H9 (cell line): ENCODE data around the gene SLC38A11. TPM values are rescaled to one million over a fixed set of nuclear protein-coding genes. Genes with fewer than 3 reads are reported as not detected.
A peak's percentile ranks its signal among the peaks of the same experiment; 100 is the strongest.
"Not testable (repeated sequence)": the region's sequence is repeated elsewhere in the genome, so short reads cannot be mapped to it uniquely, and the experiment has no call there.

Experiments
- DNase-seq: peaks from one replicate; pipeline ENCODE4 v3.0.0-alpha.2; 2017
- H2AFZ ChIP-seq: one replicate; pipeline ENCODE4 v1.6.1; 2013; ENCODE audit warnings: mild to moderate bottlenecking, low read length, control low read depth, moderate library complexity
- H2AK5ac ChIP-seq: 2 replicates; pipeline ENCODE4 v1.6.1; 2013; ENCODE audit warnings: low read length, control low read depth, mixed read lengths; ENCODE audit not compliant: insufficient read length
- H2BK120ac ChIP-seq: one replicate; pipeline ENCODE4 v1.6.1; 2013; ENCODE audit warnings: low read depth, mild to moderate bottlenecking, low read length, control low read depth, inconsistent platforms; ENCODE audit not compliant: poor library complexity, severe bottlenecking
- H2BK12ac ChIP-seq: 2 replicates; pipeline ENCODE4 v1.6.1; 2013; ENCODE audit warnings: low read length, control low read depth, mixed read lengths, low read depth; ENCODE audit not compliant: insufficient read length
- H2BK15ac ChIP-seq: 2 replicates; pipeline ENCODE4 v1.6.1; 2013; ENCODE audit warnings: low read depth, low read length, control low read depth
- H2BK20ac ChIP-seq: one replicate; pipeline ENCODE4 v1.6.1; 2013; ENCODE audit warnings: low read depth, mild to moderate bottlenecking, low read length, control low read depth, inconsistent platforms; ENCODE audit not compliant: poor library complexity, severe bottlenecking
- H2BK5ac ChIP-seq: 2 replicates; pipeline ENCODE4 v1.6.1; 2013; ENCODE audit warnings: low read length, control low read depth, mixed read lengths; ENCODE audit not compliant: insufficient read length
- H3K14ac ChIP-seq: 2 replicates; pipeline ENCODE4 v1.6.1; 2013; ENCODE audit warnings: low read length, control low read depth; ENCODE audit not compliant: insufficient read depth
- H3K18ac ChIP-seq: 2 replicates; pipeline ENCODE4 v1.6.1; 2013; ENCODE audit warnings: low read depth, mild to moderate bottlenecking, mixed read lengths, low read length, control low read depth; ENCODE audit not compliant: insufficient read length
- H3K23ac ChIP-seq: 2 replicates; pipeline ENCODE4 v1.6.1; 2013; ENCODE audit warnings: low read length, control low read depth, mixed read lengths, low read depth; ENCODE audit not compliant: insufficient read length
- H3K23me2 ChIP-seq: 2 replicates; pipeline ENCODE4 v1.6.1; 2013; ENCODE audit warnings: low read depth, mild to moderate bottlenecking, mixed read lengths, low read length, control low read depth; ENCODE audit not compliant: insufficient read length, poor library complexity, severe bottlenecking
- H3K27ac ChIP-seq: 2 replicates; pipeline ENCODE4 v1.5.1; 2013; ENCODE audit warnings: low read length, control low read depth, mixed read lengths, low read depth; ENCODE audit not compliant: insufficient read length
- H3K27me3 ChIP-seq: 2 replicates; pipeline ENCODE4 v1.6.1; 2013; ENCODE audit warnings: low read length, control low read depth, inconsistent platforms; ENCODE audit not compliant: insufficient read depth
- H3K4ac ChIP-seq: 2 replicates; pipeline ENCODE4 v1.6.1; 2013; ENCODE audit warnings: low read depth, mild to moderate bottlenecking, control low read depth, inconsistent platforms, low read length, moderate library complexity
- H3K4me1 ChIP-seq: 2 replicates; pipeline ENCODE4 v1.6.1; 2013; ENCODE audit warnings: low read length, control low read depth, inconsistent platforms; ENCODE audit not compliant: insufficient read depth
- H3K4me2 ChIP-seq: 2 replicates; pipeline ENCODE4 v1.6.1; 2013; ENCODE audit warnings: low read length, control low read depth, mixed read lengths; ENCODE audit not compliant: insufficient read length, insufficient read depth
- H3K56ac ChIP-seq: 2 replicates; pipeline ENCODE4 v1.6.1; 2013; ENCODE audit warnings: low read depth, mild to moderate bottlenecking, mixed read lengths, low read length, control low read depth; ENCODE audit not compliant: insufficient read length
- H3K79me1 ChIP-seq: 2 replicates; pipeline ENCODE4 v1.6.1; 2013; ENCODE audit warnings: low read depth, mild to moderate bottlenecking, moderate library complexity, low read length, control low read depth, inconsistent platforms; ENCODE audit not compliant: insufficient read depth, poor library complexity, severe bottlenecking
- H3K79me2 ChIP-seq: 2 replicates; pipeline ENCODE4 v1.6.1; 2013; ENCODE audit warnings: low read length, control low read depth, inconsistent platforms; ENCODE audit not compliant: insufficient read depth
- H3K9ac ChIP-seq: 2 replicates; pipeline ENCODE4 v1.6.1; 2013; ENCODE audit warnings: low read length, control low read depth, mixed read lengths; ENCODE audit not compliant: insufficient read length; ENCODE audit errors: extremely low read depth
- H3K9me3 ChIP-seq: one replicate; pipeline ENCODE4 v1.6.1; 2013; ENCODE audit warnings: low read depth, low read length, inconsistent platforms; ENCODE audit not compliant: control insufficient read depth
- H3T11ph ChIP-seq: one replicate; pipeline ENCODE4 v1.6.1; 2013; ENCODE audit warnings: mild to moderate bottlenecking, low read length, control low read depth, inconsistent platforms
- H4K20me1 ChIP-seq: one replicate; pipeline ENCODE4 v1.6.1; 2013; ENCODE audit not compliant: control insufficient read depth, insufficient read length, insufficient read depth
- H4K5ac ChIP-seq: 2 replicates; pipeline ENCODE4 v1.6.1; 2013; ENCODE audit warnings: low read depth, mild to moderate bottlenecking, mixed read lengths, low read length, control low read depth; ENCODE audit not compliant: insufficient read length
- H4K8ac ChIP-seq: replicated peaks from 2 replicates; pipeline ENCODE4 v1.6.1; 2013; ENCODE audit warnings: low read length, control low read depth, mixed read lengths, low read depth; ENCODE audit not compliant: insufficient read length
- H4K91ac ChIP-seq: 2 replicates; pipeline ENCODE4 v1.6.1; 2013; ENCODE audit warnings: low read depth, mild to moderate bottlenecking, moderate library complexity, mixed read lengths, low read length, control low read depth; ENCODE audit not compliant: insufficient read length
- H3K27ac Mint-ChIP-seq, 3 experiments: 2 replicates in 2 of 3; 3 replicates in 1 of 3; pipeline ENCODE4 v1.8.0; 2020 to 2021; ENCODE audit warnings: mixed read lengths in 3 of 3, mild to moderate bottlenecking in 1 of 3, moderate library complexity in 1 of 3
- H3K27me3 Mint-ChIP-seq: 2 replicates; pipeline ENCODE4 v1.8.0; 2021; ENCODE audit warnings: low read depth, mild to moderate bottlenecking, moderate library complexity, mixed read lengths
- H3K36me3 Mint-ChIP-seq, 3 experiments: 2 replicates in 2 of 3; 3 replicates in 1 of 3; pipeline ENCODE4 v1.8.0; 2020 to 2021; ENCODE audit warnings: low read depth in 3 of 3, mixed read lengths in 3 of 3; ENCODE audit not compliant: insufficient read depth in 1 of 3
- H3K4me1 Mint-ChIP-seq, 2 experiments: 2 replicates each; pipeline ENCODE4 v1.8.0; 2020; ENCODE audit warnings: mixed read lengths in 2 of 2
- H3K4me3 Mint-ChIP-seq, 2 experiments: 2 replicates in 1 of 2; 3 replicates in 1 of 2; pipeline ENCODE4 v1.8.0; 2020 to 2021; ENCODE audit warnings: mild to moderate bottlenecking in 2 of 2, mixed read lengths in 2 of 2, moderate library complexity in 1 of 2
- H3K9me3 Mint-ChIP-seq, 2 experiments: 2 replicates in 1 of 2; 3 replicates in 1 of 2; pipeline ENCODE4 v1.8.0; 2020; ENCODE audit warnings: mild to moderate bottlenecking in 2 of 2, mixed read lengths in 2 of 2, moderate library complexity in 1 of 2
- CTCF ChIP-seq: fragments of 200-600 bp; sonication (generic); conservative IDR thresholded peaks from 3 replicates; pipeline ENCODE4 v1.8.0; 2021; ENCODE audit warnings: antibody characterized with exemption, mild to moderate bottlenecking
- WGBS: extraction: QIAGEN DNeasy Blood & Tissue Kit; methylation state at CpG from one replicate; pipeline ENCODE4 v1.1.7; 2013; ENCODE audit warnings: missing lambda C conversion rate, low lambda C conversion rate, mixed read lengths; ENCODE audit not compliant: insufficient read length; ENCODE audit errors: extremely low coverage; 5-methylcytosine and 5-hydroxymethylcytosine counted together
- total RNA-seq: library from RNA; stranded (reverse); gene quantifications from 2 replicates; pipeline ENCODE4 v1.2.1, GENCODE V29; 2021

The SLC38A11 gene
- total RNA-seq, 1 experiment from 2014 or later, result not detected

DNA sequence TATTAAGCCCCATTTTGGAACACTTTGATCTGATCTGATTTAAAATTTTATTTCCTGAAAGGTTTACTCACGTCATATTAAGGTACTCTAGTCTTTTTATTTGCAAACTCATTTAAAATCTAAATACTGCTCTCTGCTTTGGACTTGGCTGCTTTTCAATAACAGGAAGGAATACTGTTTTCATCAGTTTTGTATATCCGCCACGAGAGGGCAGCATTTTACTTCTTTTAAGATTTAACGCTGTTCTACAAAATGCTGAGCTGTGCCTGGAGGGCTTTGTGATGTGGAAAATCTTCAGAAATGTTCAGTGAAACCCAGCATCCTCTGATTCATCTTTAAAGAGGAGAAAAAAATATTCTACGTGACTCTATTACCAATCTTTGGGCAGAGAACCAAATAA, 37.5 kb upstream of the SLC38A11 start:
- no peak overlapping the region for H2BK120ac ChIP-seq
- no peak overlapping the region for H3K27ac ChIP-seq
- no peak overlapping the region for H4K5ac ChIP-seq
- no peaks in the 10 kb centered on the region for H3K27me3 ChIP-seq
- no peak overlapping the region for H2BK5ac ChIP-seq
- DNase-seq, result no peak
- H4K8ac ChIP-seq, result no peak overlapping the region
- no peaks in the 10 kb centered on the region for H3K23me2 ChIP-seq
- no peak overlapping the region for H2AFZ ChIP-seq
- H3K4me1 ChIP-seq, result no peaks in the 10 kb centered on the region
- no peak overlapping the region for H3K4ac ChIP-seq
- no peak overlapping the region for H3K14ac ChIP-seq
- H3K4me1 Mint-ChIP-seq, result peaks cover 2 to 12% of the 10 kb centered on the region in 2 experiments; a peak in 3 of 4 replicates
- no peak overlapping the region for H3K4me2 ChIP-seq
- no peak overlapping the region for H3K9ac ChIP-seq
- no peak overlapping the region for H2BK20ac ChIP-seq
- no peaks in the 10 kb centered on the region for H3K79me1 ChIP-seq
- no peaks in the 10 kb centered on the region for H3K79me2 ChIP-seq
- H2BK12ac ChIP-seq, result no peak overlapping the region
- H3K36me3 Mint-ChIP-seq, result no peaks in the 10 kb centered on the region
- H3K23ac ChIP-seq, result no peak overlapping the region
- H3K9me3 ChIP-seq, result no peaks in the 10 kb centered on the region
- H2AK5ac ChIP-seq, result no peak overlapping the region
- no peaks in the 10 kb centered on the region for H3K9me3 Mint-ChIP-seq
- H4K20me1 ChIP-seq, result no peaks in the 10 kb centered on the region
- H3K4me3 Mint-ChIP-seq, result no peak overlapping the region
- no CpG with 5 or more reads among the region's 5 CpGs for WGBS
- H3K27ac Mint-ChIP-seq, result no peak overlapping the region
- H3T11ph ChIP-seq, result no peak overlapping the region
- no peaks in the 10 kb centered on the region; the same call in 1 of the 2 replicates for H3K27me3 Mint-ChIP-seq
- peak; percentile 69 for TF ChIP-seq CTCF
- no peak overlapping the region for H4K91ac ChIP-seq
- H3K56ac ChIP-seq, result no peak overlapping the region
- H2BK15ac ChIP-seq, result no peak overlapping the region
- H3K18ac ChIP-seq, result no peak overlapping the region

DNA sequence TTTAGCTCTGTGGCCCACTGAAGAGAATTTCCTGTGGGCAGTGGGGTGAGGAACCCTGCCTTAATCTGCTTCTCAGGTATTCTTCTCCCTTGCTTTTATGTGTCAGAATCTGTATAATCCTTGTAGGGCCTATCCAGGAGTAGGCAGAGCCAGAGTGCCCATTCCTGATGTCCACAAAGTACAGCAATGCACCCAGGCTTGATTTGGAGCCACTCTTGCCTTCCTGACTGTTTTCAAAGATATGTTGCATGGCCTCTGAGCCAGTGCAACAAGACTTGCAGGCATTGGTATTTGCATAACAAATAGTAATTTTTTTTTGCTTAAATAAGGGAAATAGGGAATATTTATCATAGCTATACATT, 36.7 kb upstream of the SLC38A11 start:
- not testable (repeated sequence) for H3K56ac ChIP-seq, H3K4me3 Mint-ChIP-seq, H3K18ac ChIP-seq, H4K20me1 ChIP-seq, H3K36me3 Mint-ChIP-seq, H3T11ph ChIP-seq, H3K27ac Mint-ChIP-seq, H3K79me1 ChIP-seq, H3K27me3 ChIP-seq, H2BK12ac ChIP-seq, H3K23ac ChIP-seq, H3K9me3 Mint-ChIP-seq, H3K9me3 ChIP-seq, H2BK120ac ChIP-seq, H3K79me2 ChIP-seq, H3K27me3 Mint-ChIP-seq, H3K4ac ChIP-seq, H4K5ac ChIP-seq, H4K8ac ChIP-seq, H3K27ac ChIP-seq, H2AK5ac ChIP-seq, DNase-seq, H3K4me1 ChIP-seq, H3K14ac ChIP-seq, H2BK20ac ChIP-seq, H4K91ac ChIP-seq, H3K4me2 ChIP-seq, H2BK15ac ChIP-seq, H2BK5ac ChIP-seq, H3K23me2 ChIP-seq, H3K9ac ChIP-seq, H2AFZ ChIP-seq
- H3K4me1 Mint-ChIP-seq, result peaks cover 2 to 12% of the 10 kb centered on the region in 2 experiments; a peak in 3 of 4 replicates
